Ecto neural progenitor cell (in vitro differentiated cells): ENCODE measurements around the gene RPTOR.

Experiments used
- DNase-seq: peaks from one replicate; pipeline ENCODE4 v3.0.0-alpha.2; 2018; ENCODE audit warnings: low spot score

The RPTOR gene

GRCh38 chr17:80668375-80669148 is 123.9 kb downstream of the RPTOR start:
- DNase-seq: no peak

GRCh38 chr17:80671039-80671824 is 126.6 kb downstream of the RPTOR start:
- DNase-seq: no peak

GRCh38 chr17:80671825-80672110 is 127.1 kb downstream of the RPTOR start:
- DNase-seq: no peak

GRCh38 chr17:80673152-80673920 is 128.7 kb downstream of the RPTOR start:
- no peak for DNase-seq

GRCh38 chr17:80675438-80676095 is 130.9 kb downstream of the RPTOR start:
- DNase-seq: no peak

GRCh38 chr17:80676096-80676466 is 131.4 kb downstream of the RPTOR start:
- no peak for DNase-seq

- no peak for DNase-seq
Measured at GRCh38 chr17:80676564-80676963, 131.9 kb downstream of the RPTOR start.

GRCh38 chr17:80677214-80677756 is 132.6 kb downstream of the RPTOR start:
- DNase-seq: no peak

GRCh38 chr17:80679816-80680215 is 135.2 kb downstream of the RPTOR start:
- DNase-seq: no peak

GRCh38 chr17:80681215-80681614 is 136.6 kb downstream of the RPTOR start:
- no peak for DNase-seq

GRCh38 chr17:80682372-80682771 is 137.7 kb downstream of the RPTOR start:
- DNase-seq: no peak

- DNase-seq: no peak
Measured at GRCh38 chr17:80683625-80684104, 139.0 kb downstream of the RPTOR start.

GRCh38 chr17:80687839-80688238 is 143.2 kb downstream of the RPTOR start:
- no peak for DNase-seq

- DNase-seq: no peak
Measured at GRCh38 chr17:80689129-80689619, 144.5 kb downstream of the RPTOR start.

- no peak for DNase-seq
Measured at GRCh38 chr17:80691784-80692183, 147.1 kb downstream of the RPTOR start.

GRCh38 chr17:80692931-80693467 is 148.4 kb downstream of the RPTOR start:
- DNase-seq: no peak

GRCh38 chr17:80693511-80693910 is 148.9 kb downstream of the RPTOR start:
- no peak for DNase-seq

- no peak for DNase-seq
Measured at GRCh38 chr17:80694085-80694991, 149.7 kb downstream of the RPTOR start.

GRCh38 chr17:80694992-80695912 is 150.6 kb downstream of the RPTOR start:
- no peak for DNase-seq
